Neural cell (in vitro differentiated cells): Measurements from ENCODE around the gene WNK2. TPM values are rescaled to one million over a fixed set of nuclear protein-coding genes. Genes with fewer than 3 reads are reported as not detected.

Source experiments
- H2AFZ ChIP-seq: fragments of 200-600, 300-800 bp; sonication (generic), shearing (Covaris generic); 2 replicates; pipeline ENCODE4 v1.6.0; 2014; ENCODE audit warnings: low read depth, mild to moderate bottlenecking, antibody characterized with exemption, low read length, moderate library complexity
- H3F3A ChIP-seq: fragments of 200-600 bp; shearing (Covaris generic); 2 replicates; pipeline ENCODE4 v1.6.1; 2016; ENCODE audit warnings: mild to moderate bottlenecking, moderate library complexity, mixed read lengths, antibody characterized with exemption, low read length; ENCODE audit not compliant: insufficient read depth, poor library complexity, severe bottlenecking
- H3K27ac ChIP-seq: fragments of 200-600, 300-800 bp; sonication (generic), shearing (Covaris generic); 2 replicates; pipeline ENCODE4 v1.5.1; 2014; ENCODE audit warnings: mild to moderate bottlenecking, low read length, moderate library complexity
- H3K27me3 ChIP-seq: fragments of 300-800, 200-600 bp; sonication (generic), shearing (Covaris generic); 2 replicates; pipeline ENCODE4 v1.6.0; 2014; ENCODE audit warnings: mild to moderate bottlenecking, low read depth, low read length, moderate library complexity; ENCODE audit not compliant: insufficient read depth
- H3K36me3 ChIP-seq: fragments of 300-800, 200-600 bp; sonication (generic), shearing (Covaris generic); 2 replicates; pipeline ENCODE4 v1.5.1; 2014; ENCODE audit warnings: mild to moderate bottlenecking, antibody characterized with exemption, low read length, moderate library complexity; ENCODE audit not compliant: insufficient read depth
- H3K4me2 ChIP-seq: fragments of 300-800, 200-600 bp; sonication (generic), shearing (Covaris generic); 2 replicates; pipeline ENCODE4 v1.6.0; 2014; ENCODE audit warnings: mild to moderate bottlenecking, low read length
- H3K4me3 ChIP-seq: fragments of 300-800, 200-600 bp; sonication (generic), shearing (Covaris generic); 2 replicates; pipeline ENCODE4 v1.5.1; 2014; ENCODE audit warnings: mild to moderate bottlenecking, low read length, moderate library complexity
- H3K79me2 ChIP-seq: fragments of 200-600 bp; shearing (Covaris generic); replicated peaks from 2 replicates; pipeline ENCODE4 v1.6.0; 2014; ENCODE audit warnings: mild to moderate bottlenecking, low read length, moderate library complexity; ENCODE audit not compliant: insufficient read depth
- H3K9ac ChIP-seq: fragments of 300-800, 200-600 bp; sonication (generic), shearing (Covaris generic); 2 replicates; pipeline ENCODE4 v1.6.1; 2016; ENCODE audit warnings: mild to moderate bottlenecking, low read length, mixed read lengths
- H3K9me2 ChIP-seq: fragments of 200-600 bp; shearing (Covaris generic); 2 replicates; pipeline ENCODE4 v1.6.1; 2016; ENCODE audit warnings: mild to moderate bottlenecking, low read length, mixed read lengths; ENCODE audit not compliant: insufficient read depth
- H3K9me3 ChIP-seq: fragments of 200-600, 300-800 bp; sonication (generic), shearing (Covaris generic); 2 replicates; pipeline ENCODE4 v1.6.1; 2016; ENCODE audit warnings: mild to moderate bottlenecking, mixed run types, low read length, moderate library complexity, mixed read lengths
- H4K20me1 ChIP-seq: fragments of 200-600 bp; shearing (Covaris generic); 2 replicates; pipeline ENCODE4 v1.6.1; 2016; ENCODE audit warnings: mild to moderate bottlenecking, mixed run types; ENCODE audit not compliant: insufficient read depth
- CTCF ChIP-seq: fragments of 450-650 bp; IDR thresholded peaks from 2 replicates; pipeline ENCODE4 v1.5.1; 2014; ENCODE audit warnings: antibody characterized with exemption, mild to moderate bottlenecking, moderate library complexity; ENCODE audit not compliant: poor library complexity, severe bottlenecking
- EP300 ChIP-seq: fragments of 450-650 bp; conservative IDR thresholded peaks from 2 replicates; pipeline ENCODE4 v1.6.1; 2014; ENCODE audit warnings: antibody characterized with exemption, mild to moderate bottlenecking, moderate library complexity; ENCODE audit not compliant: poor library complexity, severe bottlenecking
- EZH2 ChIP-seq: fragments of 200-600, 300-800 bp; shearing (Covaris generic), sonication (generic); IDR thresholded peaks from 2 replicates; pipeline ENCODE4 v1.6.1; 2014; ENCODE audit warnings: antibody characterized with exemption, low read length, borderline replicate concordance, mild to moderate bottlenecking; ENCODE audit not compliant: insufficient read depth, poor library complexity, severe bottlenecking
- MXI1 ChIP-seq: fragments of 450-650 bp; conservative IDR thresholded peaks from 2 replicates; pipeline ENCODE4 v1.6.1; 2014; ENCODE audit warnings: antibody characterized with exemption, mild to moderate bottlenecking; ENCODE audit not compliant: poor library complexity, severe bottlenecking
- RAD21 ChIP-seq: fragments of 450-650 bp; conservative IDR thresholded peaks from 2 replicates; pipeline ENCODE4 v1.6.1; 2014; ENCODE audit warnings: antibody characterized with exemption, mild to moderate bottlenecking, moderate library complexity
- REST ChIP-seq: IDR thresholded peaks from 2 replicates; pipeline ENCODE4 v1.6.1; 2012; ENCODE audit warnings: borderline replicate concordance
- SMC3 ChIP-seq: fragments of 450-650 bp; conservative IDR thresholded peaks from 2 replicates; pipeline ENCODE4 v1.6.1; 2014; ENCODE audit warnings: antibody characterized with exemption, mild to moderate bottlenecking, moderate library complexity; ENCODE audit not compliant: poor library complexity
- TAF1 ChIP-seq: IDR thresholded peaks from 2 replicates; pipeline ENCODE4 v1.6.1; 2012; ENCODE audit warnings: low read depth
- polyA plus RNA-seq: library from polyadenylated mRNA; depleted of rRNA; stranded (reverse); fragments of >200 nt; gene quantifications from 2 replicates; pipeline ENCODE4 v1.2.3, GENCODE V29; 2014

Gene WNK2
- polyA plus RNA-seq, 1 donor from 2014 or later = 37.1 TPM

- peaks cover 30% of the 10 kb centered on the region for H3K79me2 ChIP-seq
- H3K4me2 ChIP-seq = no peak overlapping the region
- H3K4me3 ChIP-seq = no peak overlapping the region
- H3K27me3 ChIP-seq = no peaks in the 10 kb centered on the region
- no peaks in the 10 kb centered on the region for H3K36me3 ChIP-seq
- no peak overlapping the region for H3K27ac ChIP-seq
- peaks cover 5% of the 10 kb centered on the region for H3F3A ChIP-seq
- H3K9me3 ChIP-seq = no peaks in the 10 kb centered on the region
- TF ChIP-seq REST = no peak
- no peak for TF ChIP-seq RAD21
- TF ChIP-seq EP300 = no peak
- no peak for TF ChIP-seq MXI1
- TF ChIP-seq SMC3 = no peak
- H4K20me1 ChIP-seq = no peaks in the 10 kb centered on the region
- no peak overlapping the region for H3K9ac ChIP-seq
- H2AFZ ChIP-seq = no peak overlapping the region
- no peaks in the 10 kb centered on the region for H3K9me2 ChIP-seq
Measured at GRCh38 chr9:93209097-93209496, 25.2 kb downstream of the WNK2 start.

DNA sequence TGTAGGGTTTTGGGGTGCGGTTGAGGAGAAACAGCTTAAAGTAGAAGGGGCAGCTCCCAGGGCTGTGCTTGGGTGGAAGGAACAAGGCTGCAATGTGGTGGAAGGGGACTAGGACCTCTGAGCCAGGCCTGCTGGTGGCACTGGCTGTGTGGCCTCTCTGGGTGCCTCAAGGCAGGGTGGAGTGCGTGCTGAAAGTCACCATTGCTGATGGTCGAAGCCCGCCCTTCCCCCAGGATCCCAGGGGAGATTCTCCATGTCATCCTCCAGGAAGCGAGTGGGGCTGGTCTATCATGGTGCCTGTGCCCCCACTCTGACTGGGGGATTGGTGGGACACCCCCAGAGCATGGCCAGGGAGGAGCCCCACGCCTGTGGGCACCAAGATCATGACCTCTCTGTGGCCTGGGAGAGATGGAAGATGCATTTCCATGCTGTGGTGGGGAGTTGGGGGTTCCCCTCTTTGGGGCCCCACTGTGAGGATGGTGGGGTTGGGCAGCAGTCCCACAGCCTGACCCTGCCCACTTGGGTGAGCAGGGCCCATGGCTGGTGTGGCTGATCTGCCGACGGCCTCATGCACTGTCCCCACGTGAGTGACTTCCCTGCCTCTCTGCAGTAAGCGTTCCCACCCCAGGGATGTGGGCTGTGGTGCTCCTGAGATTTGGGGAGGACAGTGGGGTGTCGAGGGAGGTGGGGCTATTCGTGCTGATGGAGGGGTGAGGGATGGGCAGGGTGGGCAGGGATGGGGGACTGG, 25.8 kb downstream of the WNK2 start:
- Histone ChIP-seq H3K4me2 (no peak overlapping the region), H3K79me2 (peaks cover 27% of the 10 kb centered on the region), H3K27me3 (no peaks in the 10 kb centered on the region), H3K9me2 (no peaks in the 10 kb centered on the region), H3K36me3 (no peaks in the 10 kb centered on the region), H4K20me1 (no peaks in the 10 kb centered on the region), H3F3A (peaks cover 5% of the 10 kb centered on the region), H3K4me3 (no peak overlapping the region), H3K27ac (no peak overlapping the region), H2AFZ (no peak overlapping the region), H3K9ac (no peak overlapping the region), H3K9me3 (no peaks in the 10 kb centered on the region)
- TF ChIP-seq EZH2 (no peak), CTCF (no peak), RAD21 (no peak), TAF1 (no peak), MXI1 (no peak)
